B cell (primary cell): Measurements from ENCODE around the gene PTGER2. TPM values are rescaled to one million over a fixed set of nuclear protein-coding genes. Genes with fewer than 3 reads are reported as not detected.

Source experiments
- ATAC-seq: fragments of 200-7000 bp; cut with Tn5 transposase; one replicate; pipeline ENCODE4 v1.10.0; 2021; ENCODE audit warnings: low read depth, mild to moderate bottlenecking, moderate number of reproducible peaks, moderate library complexity
- CTCF ChIA-PET: fragments of 350-600 bp; sonication (Branson Sonifier 250); formaldehyde crosslinking; loops from one replicate; lab custom pipeline; 2021; ENCODE audit warnings: antibody characterized with exemption, inconsistent platforms; lab: Charles Lee
- POLR2A ChIA-PET: fragments of 350-600 bp; sonication (Branson Sonifier 250); formaldehyde crosslinking; loops from one replicate; lab custom pipeline; 2021; ENCODE audit warnings: antibody characterized with exemption; lab: Charles Lee
- DNase-seq: peaks from one replicate; pipeline ENCODE4 v3.0.0; 2013
- H2AFZ ChIP-seq: 2 replicates; pipeline ENCODE4 v1.6.1; 2012; ENCODE audit warnings: mild to moderate bottlenecking, low read depth, low read length; ENCODE audit not compliant: insufficient read depth, poor library complexity, severe bottlenecking
- H3K27ac ChIP-seq, 2 donors: 1 replicate in 1 of 2; 2 replicates in 1 of 2; pipeline ENCODE4 v1.5.1; 2012 to 2013; ENCODE audit warnings: low read length in 2 of 2, mild to moderate bottlenecking in 2 of 2, moderate library complexity in 1 of 2
- H3K27me3 ChIP-seq, 4 experiments: fragments of 200-600 bp in 1 of 4; sonication (generic) in 1 of 4; replicated peaks in 1 of 4; 1 replicate in 2 of 4; 2 replicates in 2 of 4; pipeline versions ENCODE4 v1.6.1 to v1.7.0; 2013 to 2016; ENCODE audit warnings: low read length in 3 of 4, mild to moderate bottlenecking in 2 of 4, mixed read lengths in 1 of 4, moderate library complexity in 1 of 4; ENCODE audit not compliant: insufficient read depth in 4 of 4, control insufficient read depth in 3 of 4; ENCODE audit errors: control extremely low read depth in 1 of 4
- H3K36me3 ChIP-seq, 2 experiments: replicated peaks in 1 of 2; 1 replicate in 1 of 2; 2 replicates in 1 of 2; pipeline versions ENCODE4 v1.6.1 to v1.7.1; 2013; ENCODE audit warnings: low read length in 1 of 2; ENCODE audit not compliant: insufficient read depth in 2 of 2, control insufficient read depth in 1 of 2; ENCODE audit errors: control extremely low read depth in 1 of 2, extremely low read depth in 1 of 2
- H3K4me1 ChIP-seq, 2 donors: fragments of 200-600 bp in 1 of 2; sonication (generic) in 1 of 2; 1 replicate in 1 of 2; 2 replicates in 1 of 2; pipeline versions ENCODE4 v1.5.1 to v1.6.1; 2013 to 2017; ENCODE audit warnings: low read length in 2 of 2; ENCODE audit not compliant: control insufficient read depth in 2 of 2, insufficient read depth in 2 of 2
- H3K4me2 ChIP-seq: replicated peaks from 2 replicates; pipeline ENCODE3; 2012; ENCODE audit warnings: mild to moderate bottlenecking, low read depth, low read length; ENCODE audit not compliant: poor library complexity, severe bottlenecking
- H3K4me3 ChIP-seq, 5 experiments: fragments of 200-600 bp in 1 of 5; sonication (generic) in 1 of 5; 1 replicate in 3 of 5; 2 replicates in 2 of 5; pipeline versions ENCODE4 v1.5.1 to v1.7.0; 2011 to 2016; ENCODE audit warnings: low read length in 4 of 5, mild to moderate bottlenecking in 4 of 5, low read depth in 2 of 5, control low read depth in 1 of 5, moderate library complexity in 1 of 5; ENCODE audit not compliant: insufficient read depth in 1 of 5; ENCODE audit errors: control extremely low read depth in 1 of 5, extremely low read depth in 1 of 5
- H3K79me2 ChIP-seq: fragments of 200-600 bp; sonication (generic); one replicate; pipeline ENCODE4 v1.6.0; 2016; ENCODE audit warnings: low read length; ENCODE audit not compliant: control insufficient read depth, insufficient read depth
- H3K9ac ChIP-seq: fragments of 200-600 bp; sonication (generic); 2 replicates; pipeline ENCODE4 v1.6.1; 2017; ENCODE audit warnings: mild to moderate bottlenecking, low read length, moderate library complexity
- H3K9me3 ChIP-seq, 3 donors: one replicate each; pipeline versions ENCODE4 v1.6.1 to v1.7.1; 2013; ENCODE audit warnings: low read length in 2 of 3; ENCODE audit not compliant: control insufficient read depth in 2 of 3, insufficient read depth in 1 of 3; ENCODE audit errors: control extremely low read depth in 1 of 3
- H4K20me1 ChIP-seq: 2 replicates; pipeline ENCODE4 v1.6.0; 2012; ENCODE audit warnings: mild to moderate bottlenecking, low read length; ENCODE audit not compliant: insufficient read depth, control insufficient read depth, poor library complexity, severe bottlenecking
- H3K27ac Mint-ChIP-seq: one replicate; pipeline ENCODE4 v1.8.0; 2021; ENCODE audit warnings: mixed read lengths
- H3K27me3 Mint-ChIP-seq: one replicate; pipeline ENCODE4 v1.8.0; 2021; ENCODE audit warnings: mixed read lengths
- H3K4me1 Mint-ChIP-seq: one replicate; pipeline ENCODE4 v1.8.0; 2021; ENCODE audit warnings: mixed read lengths
- H3K4me3 Mint-ChIP-seq: one replicate; pipeline ENCODE4 v1.8.0; 2021; ENCODE audit warnings: mixed read lengths
- H3K9me3 Mint-ChIP-seq: one replicate; pipeline ENCODE4 v1.8.0; 2022; ENCODE audit warnings: mixed read lengths; ENCODE audit not compliant: insufficient read depth
- CTCF ChIP-seq: fragments of 200-600 bp; IDR thresholded peaks from one replicate; pipeline ENCODE4 v1.8.0; 2022; ENCODE audit warnings: antibody characterized with exemption, mild to moderate bottlenecking
- EZH2 ChIP-seq: IDR thresholded peaks from 2 replicates; pipeline ENCODE4 v1.6.1; 2012; ENCODE audit warnings: borderline replicate concordance, low read depth, mild to moderate bottlenecking, moderate library complexity, low read length; ENCODE audit not compliant: insufficient read depth, poor library complexity, severe bottlenecking
- WGBS: methylation state at CpG from one replicate; pipeline ENCODE4 v1.1.5; 2013; ENCODE audit warnings: missing lambda C conversion rate; ENCODE audit not compliant: insufficient coverage; 5-methylcytosine and 5-hydroxymethylcytosine counted together
- intact Hi-C: fragments of 100-400 bp; cut with micrococcal nuclease; formaldehyde crosslinking; loops from one replicate; pipeline ENCODE4 v1.10.0; 2022
- polyA plus RNA-seq: library from polyadenylated mRNA; depleted of rRNA; stranded (reverse); fragments of >200 nt; gene quantifications from 2 replicates; pipeline ENCODE4 v1.2.3, GENCODE V29; 2012
- total RNA-seq, 2 donors: library from RNA; stranded (reverse); fragments of 120-200 nt in 1 of 2; gene quantifications; 1 replicate in 1 of 2; 2 replicates in 1 of 2; pipeline versions ENCODE4 v1.2.3 to v1.2.4, GENCODE V29; 2013 to 2022

PTGER2 gene
- total and polyA plus RNA-seq, 2 donors (not counting 1 experiment from before 2014, with no cell fraction given), result 0.32 to 0.92 TPM

DNA sequence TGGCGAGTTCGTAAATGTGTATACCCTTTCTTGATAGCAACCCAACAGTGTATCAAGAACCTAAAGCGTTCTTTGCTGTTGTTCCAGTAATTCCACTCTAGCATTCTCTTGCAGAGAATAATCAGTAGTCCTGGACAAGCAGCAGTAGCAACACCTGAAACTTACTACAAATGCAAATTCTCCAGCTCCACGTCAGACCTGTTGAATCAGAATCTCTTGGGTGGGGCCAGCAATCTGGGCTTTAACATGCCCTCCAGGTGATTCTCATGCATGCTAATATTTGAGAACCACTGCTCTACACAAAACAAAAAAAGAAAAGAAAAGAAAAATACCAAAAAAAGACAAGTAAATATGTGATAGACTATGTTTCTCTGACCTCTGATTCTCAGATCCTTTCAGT lies 36.6 kb upstream of the PTGER2 start:
- Mint-ChIP-seq H3K4me3 (no peak overlapping the region), H3K27ac (no peak overlapping the region), H3K4me1 (peaks cover 4% of the 10 kb centered on the region), H3K27me3 (peaks cover 22% of the 10 kb centered on the region), H3K9me3 (no peaks in the 10 kb centered on the region)
- Histone ChIP-seq H3K4me1 (no peaks in the 10 kb centered on the region), H3K79me2 (no peaks in the 10 kb centered on the region), H3K4me3 (no peak overlapping the region), H2AFZ (no peak overlapping the region), H3K4me2 (no peak overlapping the region), H4K20me1 (no peaks in the 10 kb centered on the region), H3K9me3 (no peaks in the 10 kb centered on the region), H3K36me3 (no peaks in the 10 kb centered on the region), H3K27ac (no peak overlapping the region), H3K9ac (no peak overlapping the region), H3K27me3 (peaks cover 0 to 4% (median 0%) of the 10 kb centered on the region in 4 experiments)
- ChIA-PET POLR2A (no interaction called here), CTCF (no interaction called here)
- intact Hi-C loops, result no loop called here
- no peak for TF ChIP-seq EZH2
- no peak for TF ChIP-seq CTCF
- ATAC-seq (no peak), DNase-seq (no peak)
- 81% methylated on average over 4 of the region's 4 CpGs for WGBS

GRCh38 chr14:52279408-52279807 lies 34.7 kb upstream of the PTGER2 start:
- Mint-ChIP-seq H3K4me3 (no peak overlapping the region), H3K27ac (no peak overlapping the region), H3K27me3 (peaks cover 27% of the 10 kb centered on the region), H3K4me1 (no peaks in the 10 kb centered on the region), H3K9me3 (no peaks in the 10 kb centered on the region)
- no peaks in the 10 kb centered on the region for H3K79me2 ChIP-seq
- no peaks in the 10 kb centered on the region for H3K36me3 ChIP-seq
- no peaks in the 10 kb centered on the region for H3K4me1 ChIP-seq
- peaks cover 0 to 4% (median 0%) of the 10 kb centered on the region in 4 experiments for H3K27me3 ChIP-seq
- ATAC-seq, result no peak
- DNase-seq, result no peak
- H2AFZ ChIP-seq, result no peak overlapping the region
- TF ChIP-seq CTCF (no peak), EZH2 (no peak)
- intact Hi-C loops, result no loop called here
- CTCF ChIA-PET, result interaction anchor here (0.6 kb wide), 2 partner anchors 144 to 1175 kb away, joined by 3 to 4 read pairs; no protein-coding TSS in a partner anchor
- no peaks in the 10 kb centered on the region for H3K9me3 ChIP-seq
- H3K4me2 ChIP-seq, result no peak overlapping the region
- POLR2A ChIA-PET, result no interaction called here
- no peaks in the 10 kb centered on the region for H4K20me1 ChIP-seq
- WGBS, result no CpG with 5 or more reads among the region's 3 CpGs
- H3K27ac ChIP-seq, result no peak overlapping the region
- no peak overlapping the region for H3K4me3 ChIP-seq
- H3K9ac ChIP-seq, result no peak overlapping the region
